ENCODE data around the gene MYD88. TPM values are rescaled to one million over a fixed set of nuclear protein-coding genes. Genes with fewer than 3 reads are reported as not detected.

MYD88 gene
- total RNA-seq, 2 experiments from 2014 or later, result 72.5 to 78.6 TPM

GRCh38 chr3:38149708-38150107, 11.2 kb downstream of the MYD88 start:
- Mint-ChIP-seq H3K4me1 (ENCODE audit: low read depth) (peaks cover 39% of the 10 kb centered on the region), H3K36me3 (ENCODE audit: low read depth) (peaks cover 14% of the 10 kb centered on the region), H3K27me3 (ENCODE audit: low read depth) (no peaks in the 10 kb centered on the region), H3K27ac (no peak overlapping the region), H3K4me3 (no peak overlapping the region), H3K9me3 (ENCODE audit: insufficient read depth) (peaks cover 19% of the 10 kb centered on the region)
- ChIA-PET POLR2A (interaction anchor here (6.8 kb wide), 1 partner anchor 15 kb away, joined by 57 read pairs; the partner anchor contains the start of gene OXSR1), CTCF (interaction anchor here (2.0 kb wide), 1 partner anchor 14 kb away, joined by 7 read pairs; no protein-coding TSS in a partner anchor)
- no peak for ATAC-seq
- DNase-seq, result no peak

- Mint-ChIP-seq H3K27ac (peak overlapping the region; percentile 83), H3K36me3 (ENCODE audit: low read depth) (peaks cover 14% of the 10 kb centered on the region), H3K27me3 (ENCODE audit: low read depth) (no peaks in the 10 kb centered on the region), H3K9me3 (ENCODE audit: insufficient read depth) (peaks cover 19% of the 10 kb centered on the region), H3K4me1 (ENCODE audit: low read depth) (peaks cover 46% of the 10 kb centered on the region), H3K4me3 (no peak overlapping the region)
- ATAC-seq, result no peak
- ChIA-PET CTCF (interaction anchor here (4.8 kb wide), 1 partner anchor 13 kb away, joined by 50 read pairs; the partner anchor contains the start of gene OXSR1), POLR2A (interaction anchor here (2.2 to 6.8 kb wide), 2 partner anchors 13 to 14 kb away, joined by 11 to 57 read pairs; partner anchors contain the start of genes ACAA1 and OXSR1)
- DNase-seq, result no peak
Measured at GRCh38 chr3:38150780-38151528, 12.5 kb downstream of the MYD88 start.

GRCh38 chr3:38151667-38152265, 13.3 kb downstream of the MYD88 start:
- Mint-ChIP-seq H3K27ac (peak overlapping the region; percentile 83), H3K4me1 (ENCODE audit: low read depth) (peaks cover 46% of the 10 kb centered on the region), H3K36me3 (ENCODE audit: low read depth) (peaks cover 9% of the 10 kb centered on the region), H3K4me3 (no peak overlapping the region), H3K9me3 (ENCODE audit: insufficient read depth) (peaks cover 12% of the 10 kb centered on the region), H3K27me3 (ENCODE audit: low read depth) (no peaks in the 10 kb centered on the region)
- peak; percentile 67 for ATAC-seq
- no peak for DNase-seq
- POLR2A ChIA-PET, result interaction anchor here (1.3 to 6.8 kb wide), 3 partner anchors 12 to 14 kb away, joined by 9 to 57 read pairs (median 11); partner anchors contain the start of genes ACAA1 and OXSR1
- CTCF ChIA-PET, result interaction anchor here (4.8 kb wide), 1 partner anchor 12 kb away, joined by 50 read pairs; the partner anchor contains the start of gene OXSR1

- Mint-ChIP-seq H3K36me3 (ENCODE audit: low read depth) (peaks cover under 1% of the 10 kb centered on the region), H3K27me3 (ENCODE audit: low read depth) (no peaks in the 10 kb centered on the region), H3K27ac (no peak overlapping the region), H3K4me3 (no peak overlapping the region), H3K9me3 (ENCODE audit: insufficient read depth) (peaks cover 4% of the 10 kb centered on the region), H3K4me1 (ENCODE audit: low read depth) (peaks cover 46% of the 10 kb centered on the region)
- CTCF ChIA-PET, result interaction anchor here (4.8 kb wide), 1 partner anchor 11 kb away, joined by 50 read pairs; the partner anchor contains the start of gene OXSR1
- no peak for DNase-seq
- no peak for ATAC-seq
- POLR2A ChIA-PET, result interaction anchor here (1.3 to 6.8 kb wide), 3 partner anchors 12 to 15 kb away, joined by 9 to 57 read pairs (median 11); partner anchors contain the start of genes ACAA1 and OXSR1
Measured at GRCh38 chr3:38152609-38153008, 14.1 kb downstream of the MYD88 start.

- Mint-ChIP-seq H3K9me3 (ENCODE audit: insufficient read depth) (no peaks in the 10 kb centered on the region), H3K27ac (no peak overlapping the region), H3K4me3 (no peak overlapping the region), H3K27me3 (ENCODE audit: low read depth) (no peaks in the 10 kb centered on the region), H3K36me3 (ENCODE audit: low read depth) (no peaks in the 10 kb centered on the region), H3K4me1 (ENCODE audit: low read depth) (peaks cover 43% of the 10 kb centered on the region)
- ATAC-seq (no peak), DNase-seq (no peak)
- CTCF ChIA-PET, result interaction anchor here (4.8 kb wide), 1 partner anchor 11 kb away, joined by 50 read pairs; the partner anchor contains the start of gene OXSR1
- POLR2A ChIA-PET, result interaction anchor here (1.3 to 6.8 kb wide), 3 partner anchors 11 to 16 kb away, joined by 8 to 57 read pairs (median 9); partner anchors contain the start of genes ACAA1 and OXSR1
Measured at GRCh38 chr3:38153221-38153620, 14.8 kb downstream of the MYD88 start.

GRCh38 chr3:38154033-38154494, 15.6 kb downstream of the MYD88 start:
- POLR2A ChIA-PET, result interaction anchor here (1.7 to 6.8 kb wide), 3 partner anchors 10 to 17 kb away, joined by 5 to 57 read pairs (median 8); partner anchors contain the start of genes ACAA1 and OXSR1
- H3K4me3 Mint-ChIP-seq, result no peak overlapping the region
- ATAC-seq (no peak), DNase-seq (no peak)
- no peaks in the 10 kb centered on the region for H3K36me3 Mint-ChIP-seq (ENCODE audit: low read depth)
- CTCF ChIA-PET, result interaction anchor here (0.9 to 4.8 kb wide), 3 partner anchors 10 to 57 kb away, joined by 3 to 50 read pairs (median 4); partner anchors contain the start of gene OXSR1
- H3K4me1 Mint-ChIP-seq (ENCODE audit: low read depth), result peaks cover 42% of the 10 kb centered on the region
- no peaks in the 10 kb centered on the region for H3K9me3 Mint-ChIP-seq (ENCODE audit: insufficient read depth)
- H3K27ac Mint-ChIP-seq, result no peak overlapping the region
- no peaks in the 10 kb centered on the region for H3K27me3 Mint-ChIP-seq (ENCODE audit: low read depth)

- Mint-ChIP-seq H3K9me3 (ENCODE audit: insufficient read depth) (no peaks in the 10 kb centered on the region), H3K27me3 (ENCODE audit: low read depth) (no peaks in the 10 kb centered on the region), H3K4me1 (ENCODE audit: low read depth) (peaks cover 42% of the 10 kb centered on the region), H3K36me3 (ENCODE audit: low read depth) (no peaks in the 10 kb centered on the region), H3K4me3 (no peak overlapping the region), H3K27ac (no peak overlapping the region)
- ATAC-seq, result no peak
- ChIA-PET CTCF (interaction anchor here (0.9 to 4.8 kb wide), 3 partner anchors 9 to 56 kb away, joined by 3 to 50 read pairs (median 4); partner anchors contain the start of gene OXSR1), POLR2A (interaction anchor here (1.7 to 6.8 kb wide), 3 partner anchors 10 to 17 kb away, joined by 5 to 57 read pairs (median 8); partner anchors contain the start of genes ACAA1 and OXSR1)
- no peak for DNase-seq
Measured at GRCh38 chr3:38154625-38155255, 16.3 kb downstream of the MYD88 start.

- CTCF ChIA-PET, result no interaction called here
- POLR2A ChIA-PET, result interaction anchor here (1.7 kb wide), 1 partner anchor 14 kb away, joined by 5 read pairs; no protein-coding TSS in a partner anchor
- Mint-ChIP-seq H3K27me3 (ENCODE audit: low read depth) (peaks cover 2% of the 10 kb centered on the region), H3K27ac (no peak overlapping the region), H3K4me1 (ENCODE audit: low read depth) (peaks cover 39% of the 10 kb centered on the region), H3K36me3 (ENCODE audit: low read depth) (no peaks in the 10 kb centered on the region), H3K9me3 (ENCODE audit: insufficient read depth) (no peaks in the 10 kb centered on the region), H3K4me3 (no peak overlapping the region)
- ATAC-seq (no peak), DNase-seq (no peak)
Measured at GRCh38 chr3:38155825-38156224, 17.4 kb downstream of the MYD88 start.

GRCh38 chr3:38157117-38157516, 18.7 kb downstream of the MYD88 start:
- Mint-ChIP-seq H3K4me3 (no peak overlapping the region), H3K27me3 (ENCODE audit: low read depth) (peaks cover 2% of the 10 kb centered on the region), H3K4me1 (ENCODE audit: low read depth) (peaks cover 26% of the 10 kb centered on the region), H3K9me3 (ENCODE audit: insufficient read depth) (no peaks in the 10 kb centered on the region), H3K36me3 (ENCODE audit: low read depth) (no peaks in the 10 kb centered on the region), H3K27ac (no peak overlapping the region)
- DNase-seq (no peak), ATAC-seq (no peak)
- POLR2A ChIA-PET, result interaction anchor here (0.7 to 0.9 kb wide), 2 partner anchors 9 to 20 kb away, joined by 3 to 4 read pairs; partner anchors contain the start of gene ACAA1
- CTCF ChIA-PET, result interaction anchor here (1.5 kb wide), 1 partner anchor 18 kb away, joined by 3 read pairs; the partner anchor contains the start of gene MYD88

GRCh38 chr3:38157595-38157994, 19.1 kb downstream of the MYD88 start:
- DNase-seq, result no peak
- ATAC-seq, result no peak
- Mint-ChIP-seq H3K4me3 (no peak overlapping the region), H3K4me1 (ENCODE audit: low read depth) (peaks cover 23% of the 10 kb centered on the region), H3K9me3 (ENCODE audit: insufficient read depth) (no peaks in the 10 kb centered on the region), H3K36me3 (ENCODE audit: low read depth) (no peaks in the 10 kb centered on the region), H3K27ac (no peak overlapping the region), H3K27me3 (ENCODE audit: low read depth) (peaks cover 2% of the 10 kb centered on the region)
- ChIA-PET POLR2A (interaction anchor here (0.7 to 0.9 kb wide), 2 partner anchors 9 to 21 kb away, joined by 3 to 4 read pairs; partner anchors contain the start of gene ACAA1), CTCF (interaction anchor here (1.5 kb wide), 1 partner anchor 19 kb away, joined by 3 read pairs; the partner anchor contains the start of gene MYD88)

- H3K9me3 Mint-ChIP-seq (ENCODE audit: insufficient read depth), result no peaks in the 10 kb centered on the region
- no peak overlapping the region for H3K4me3 Mint-ChIP-seq
- ChIA-PET CTCF (interaction anchor here (1.5 kb wide), 1 partner anchor 20 kb away, joined by 3 read pairs; the partner anchor contains the start of gene MYD88), POLR2A (no interaction called here)
- DNase-seq, result no peak
- no peak for ATAC-seq
- peaks cover 23% of the 10 kb centered on the region for H3K4me1 Mint-ChIP-seq (ENCODE audit: low read depth)
- no peak overlapping the region for H3K27ac Mint-ChIP-seq
- peaks cover 2% of the 10 kb centered on the region for H3K27me3 Mint-ChIP-seq (ENCODE audit: low read depth)
- no peaks in the 10 kb centered on the region for H3K36me3 Mint-ChIP-seq (ENCODE audit: low read depth)
Measured at GRCh38 chr3:38158472-38158871, 20.0 kb downstream of the MYD88 start.

Data from activated CD8-positive, alpha-beta T cell treated with anti-CD3 and anti-CD28 coated beads, Interleukin-2, amount 10 ng/mL, durations not matched to agents 7 days and 5 days (primary cell).